Measurements from ENCODE around the gene SLC20A1. TPM values are rescaled to one million over a fixed set of nuclear protein-coding genes. Genes with fewer than 3 reads are reported as not detected.

The SLC20A1 gene
- total RNA-seq, 1 donor from 2014 or later: 216 TPM

- intact Hi-C loops (cut with micrococcal nuclease): loop anchor here (10.0 kb wide), 1 partner anchor 1110 kb away; the partner anchor contains the start of gene SLC35F5
Observed at GRCh38 chr2:112644155-112644932, 1.4 kb upstream of the SLC20A1 start.

- intact Hi-C loops (cut with micrococcal nuclease): loop anchor here (1.0 to 10.0 kb wide), 14 partner anchors 14 to 1110 kb away; partner anchors contain the start of genes CHCHD5, CKAP2L, POLR1B and SLC35F5
Observed at GRCh38 chr2:112644933-112645309, 818 bp upstream of the SLC20A1 start.

DNA sequence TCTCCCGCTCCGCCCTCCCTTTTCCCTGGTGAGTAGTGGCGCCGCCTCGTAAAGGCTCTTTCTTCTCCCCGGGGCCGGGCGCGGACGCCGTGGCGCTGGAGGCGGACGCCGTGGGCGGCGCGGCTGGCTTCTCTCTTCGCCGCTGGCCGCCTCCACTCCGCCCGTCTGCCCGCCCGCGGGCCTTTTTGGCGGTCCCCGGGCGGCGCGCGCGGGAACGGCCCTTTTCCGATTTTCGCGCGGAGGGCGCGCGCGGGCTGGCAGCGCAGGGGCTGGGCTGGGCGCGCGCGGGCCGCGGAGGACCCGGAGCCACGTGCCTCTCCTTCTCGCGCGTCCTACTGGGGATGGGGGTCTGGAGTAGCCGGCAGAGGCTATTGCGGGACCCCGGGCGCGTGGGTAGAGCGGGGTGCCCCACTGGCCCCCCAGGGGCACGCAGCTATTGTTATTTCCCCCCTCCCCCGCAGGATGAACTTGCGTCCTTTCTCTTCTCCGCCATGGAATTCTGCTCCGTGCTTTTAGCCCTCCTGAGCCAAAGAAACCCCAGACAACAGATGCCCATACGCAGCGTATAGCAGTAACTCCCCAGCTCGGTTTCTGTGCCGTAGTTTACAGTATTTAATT, 472 bp downstream of the SLC20A1 start:
- intact Hi-C loops (cut with micrococcal nuclease): loop anchor here (2.0 to 10.0 kb wide), 3 partner anchors 61 to 1109 kb away; partner anchors contain the start of genes SLC35F5 and ZC3H8

GRCh38 chr2:112646791-112647689, 1.3 kb downstream of the SLC20A1 start:
- intact Hi-C loops (cut with micrococcal nuclease): loop anchor here (2.0 to 10.0 kb wide), 3 partner anchors 60 to 1108 kb away; partner anchors contain the start of genes SLC35F5 and ZC3H8

DNA sequence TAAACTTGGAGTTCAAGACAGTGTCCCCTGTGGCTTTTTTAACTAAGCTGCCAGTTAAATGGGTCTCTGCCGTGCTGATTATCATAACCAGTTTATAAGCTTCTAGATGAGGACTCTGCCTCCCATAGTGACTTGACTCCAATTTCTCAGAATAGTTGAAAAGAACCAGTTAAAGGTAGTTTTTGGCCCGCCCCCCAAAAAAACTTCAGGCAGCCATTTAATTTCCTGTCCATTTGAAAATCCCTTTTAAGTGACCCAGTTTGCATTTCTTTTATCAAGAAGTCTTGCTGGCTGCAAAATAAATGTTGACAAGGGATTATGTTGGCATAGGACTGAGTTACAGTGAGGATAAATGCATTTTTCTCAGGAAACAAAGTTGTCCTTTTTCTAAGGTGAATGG, 2.3 kb downstream of the SLC20A1 start:
- intact Hi-C loops (cut with micrococcal nuclease): loop anchor here (5.0 to 10.0 kb wide), 2 partner anchors 391 to 1107 kb away; partner anchors contain the start of genes SLC35F5 and ZC3H8

GRCh38 chr2:112656679-112657078, 10.9 kb downstream of the SLC20A1 start:
- intact Hi-C loops (cut with micrococcal nuclease): no loop called here

DNA sequence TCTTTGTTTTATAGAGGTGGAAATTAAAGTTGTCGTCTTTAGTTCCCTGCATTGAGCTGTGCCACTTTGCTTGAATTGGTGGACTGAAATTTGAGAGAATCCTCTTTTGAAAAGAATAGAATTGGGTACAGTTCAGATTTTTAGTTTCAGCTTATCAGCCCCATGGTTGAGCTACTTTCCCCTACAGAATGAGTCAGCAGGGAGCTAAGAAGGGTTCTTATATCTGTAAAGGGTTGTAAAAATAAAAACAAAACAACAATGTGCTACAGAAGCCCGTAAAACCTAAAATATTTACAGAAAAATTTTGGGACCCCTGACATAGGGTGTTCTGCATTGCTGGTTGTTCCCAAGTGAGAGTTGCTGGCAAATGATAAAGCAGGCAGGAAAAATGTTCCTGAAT, 12.6 kb downstream of the SLC20A1 start:
- intact Hi-C loops (cut with micrococcal nuclease): no loop called here

DNA sequence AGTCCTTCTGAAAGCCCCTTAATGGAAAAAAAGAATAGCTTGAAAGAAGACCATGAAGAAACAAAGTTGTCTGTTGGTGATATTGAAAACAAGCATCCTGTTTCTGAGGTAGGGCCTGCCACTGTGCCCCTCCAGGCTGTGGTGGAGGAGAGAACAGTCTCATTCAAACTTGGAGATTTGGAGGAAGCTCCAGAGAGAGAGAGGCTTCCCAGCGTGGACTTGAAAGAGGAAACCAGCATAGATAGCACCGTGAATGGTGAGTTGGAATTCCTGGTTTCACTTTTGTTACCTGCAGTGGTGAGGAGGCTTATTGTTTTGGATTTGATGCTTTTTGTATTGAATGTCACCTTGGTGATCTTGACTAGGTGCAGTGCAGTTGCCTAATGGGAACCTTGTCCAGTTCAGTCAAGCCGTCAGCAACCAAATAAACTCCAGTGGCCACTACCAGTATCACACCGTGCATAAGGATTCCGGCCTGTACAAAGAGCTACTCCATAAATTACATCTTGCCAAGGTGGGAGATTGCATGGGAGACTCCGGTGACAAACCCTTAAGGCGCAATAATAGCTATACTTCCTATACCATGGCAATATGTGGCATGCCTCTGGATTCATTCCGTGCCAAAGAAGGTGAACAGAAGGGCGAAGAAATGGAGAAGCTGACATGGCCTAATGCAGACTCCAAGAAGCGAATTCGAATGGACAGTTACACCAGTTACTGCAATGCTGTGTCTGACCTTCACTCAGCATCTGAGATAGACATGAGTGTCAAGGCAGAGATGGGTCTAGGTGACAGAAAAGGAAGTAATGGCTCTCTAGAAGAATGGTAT, 13.3 kb downstream of the SLC20A1 start:
- intact Hi-C loops (cut with micrococcal nuclease): no loop called here

GRCh38 chr2:112660138-112660537, 14.4 kb downstream of the SLC20A1 start:
- intact Hi-C loops (cut with micrococcal nuclease): no loop called here

GRCh38 chr2:112661656-112662305, 16.0 kb downstream of the SLC20A1 start:
- intact Hi-C loops (cut with micrococcal nuclease): loop anchor here (1.0 kb wide), 1 partner anchor 16 kb away; the partner anchor contains the start of gene SLC20A1

- intact Hi-C loops (cut with micrococcal nuclease): no loop called here
Observed at GRCh38 chr2:112662704-112663103, 17.0 kb downstream of the SLC20A1 start.

GRCh38 chr2:112664689-112665088, 18.9 kb downstream of the SLC20A1 start:
- intact Hi-C loops (cut with micrococcal nuclease): no loop called here

GRCh38 chr2:112665113-112665780, 19.5 kb downstream of the SLC20A1 start:
- intact Hi-C loops (cut with micrococcal nuclease): no loop called here

DNA sequence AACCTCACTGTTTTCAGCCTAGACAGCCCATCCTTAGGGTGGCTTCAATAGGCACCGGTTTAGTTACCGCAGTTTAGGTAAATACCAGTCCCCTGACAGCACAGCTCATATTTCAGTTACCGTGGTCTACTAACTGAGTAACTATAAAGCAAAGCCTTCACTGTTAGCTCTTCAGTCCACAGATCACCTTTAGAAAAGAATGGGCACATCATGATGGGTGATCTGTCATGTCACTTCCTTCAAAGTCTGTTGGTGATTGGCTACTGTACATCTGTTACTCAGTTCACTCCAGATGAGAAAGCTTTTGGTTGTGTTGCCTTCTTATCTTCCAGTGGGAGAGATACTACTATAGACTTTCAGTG, 21.0 kb downstream of the SLC20A1 start:
- intact Hi-C loops (cut with micrococcal nuclease): loop anchor here (2.0 kb wide), 1 partner anchor 16 kb away; no protein-coding TSS in a partner anchor

DNA sequence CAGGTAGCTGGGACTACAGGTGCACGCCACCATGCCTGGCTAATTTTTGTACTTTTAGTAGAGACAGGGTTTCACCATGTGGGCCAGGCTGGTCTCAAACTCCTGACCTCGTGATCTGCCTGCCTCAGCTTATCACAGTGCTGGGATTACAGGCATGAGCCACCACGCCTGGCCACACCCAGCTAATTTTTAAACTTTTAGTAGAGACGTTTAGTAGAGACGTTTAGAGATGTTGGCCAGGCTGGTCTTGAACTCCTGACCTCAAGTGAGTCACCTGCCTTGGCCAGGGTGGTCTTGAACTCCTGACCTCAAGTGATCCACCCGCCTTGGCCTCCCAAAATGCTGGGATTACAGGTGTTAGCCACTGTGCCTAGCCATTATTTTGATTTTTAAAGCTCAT, 21.8 kb downstream of the SLC20A1 start:
- intact Hi-C loops (cut with micrococcal nuclease): loop anchor here (2.0 kb wide), 1 partner anchor 17 kb away; no protein-coding TSS in a partner anchor

DNA sequence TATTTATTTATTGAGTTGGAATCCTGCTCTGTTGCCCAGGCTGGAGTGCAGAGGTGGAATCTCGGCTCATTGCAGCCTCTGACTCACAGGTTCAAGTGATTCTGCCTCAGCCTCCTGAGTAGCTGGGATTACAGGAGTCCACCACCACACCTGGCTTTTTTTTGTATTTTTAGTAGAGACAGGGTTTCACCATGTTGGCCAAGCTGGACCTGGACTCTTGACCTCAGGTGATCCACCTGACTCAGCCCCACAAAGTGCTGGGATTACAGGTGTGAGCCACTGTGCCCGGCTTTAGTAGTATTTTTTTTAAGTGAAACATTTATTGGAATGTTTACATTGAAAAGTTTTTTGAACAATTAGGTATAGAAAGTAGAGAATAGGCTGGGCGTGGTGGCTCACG, 23.9 kb downstream of the SLC20A1 start:
- intact Hi-C loops (cut with micrococcal nuclease): no loop called here

DNA sequence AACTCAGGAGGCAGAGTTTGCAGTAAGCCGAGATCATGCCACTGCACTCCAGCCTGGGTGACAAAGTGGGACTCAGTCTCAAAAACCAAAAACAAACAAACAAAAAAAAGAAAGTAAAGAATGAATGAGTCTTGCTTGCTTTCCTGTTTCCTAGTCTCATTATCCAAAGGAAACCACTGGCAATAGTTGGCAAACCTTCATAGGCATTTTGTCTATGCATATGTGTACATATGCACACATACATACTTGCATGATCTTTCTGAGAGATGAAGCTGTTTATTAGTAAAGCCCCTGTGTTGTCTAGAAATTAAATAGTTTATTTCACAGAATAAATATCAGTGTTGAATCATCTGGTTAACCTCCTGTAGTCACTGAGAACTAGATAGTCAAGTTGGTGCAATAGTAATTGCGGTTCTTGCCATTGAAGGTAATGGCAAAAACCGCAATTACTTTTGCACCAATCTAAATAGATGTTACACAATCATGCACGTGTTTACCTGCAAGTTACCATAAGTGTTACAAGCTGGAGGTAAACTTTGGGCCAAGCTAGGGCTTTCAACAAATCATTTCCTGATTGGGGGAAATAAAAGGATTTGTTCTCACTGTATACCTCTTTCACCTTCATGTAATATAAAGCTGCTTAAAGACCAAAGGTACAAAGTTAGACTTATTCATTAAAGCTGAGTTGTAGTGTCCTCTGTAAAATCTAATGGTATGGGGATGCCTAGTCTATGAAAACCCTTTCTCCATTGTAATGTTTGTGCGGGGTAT, 24.7 kb downstream of the SLC20A1 start:
- intact Hi-C loops (cut with micrococcal nuclease): no loop called here

GRCh38 chr2:112671801-112672200, 26.1 kb downstream of the SLC20A1 start:
- intact Hi-C loops (cut with micrococcal nuclease): no loop called here

- intact Hi-C loops (cut with micrococcal nuclease): no loop called here
Observed at GRCh38 chr2:112673008-112673407, 27.3 kb downstream of the SLC20A1 start.

Measured in T-helper 1 cell treated with Interleukin-12 subunit alpha and Interleukin-12 subunit beta and Interleukin-4 antibody, amounts not matched to agents 30 ng/mL and 1 ng/mL, for 36 hours (primary cell).